HFFc6 (cell line): ENCODE results near the gene FUCA1. TPM values are rescaled to one million over a fixed set of nuclear protein-coding genes. Genes with fewer than 3 reads are reported as not detected.

Source experiments
- DNase-seq: peaks from one replicate; pipeline ENCODE4 v3.0.0-alpha.2; 2018
- H3K27ac Mint-ChIP-seq: 2 replicates; pipeline ENCODE4 v1.8.0; 2020; ENCODE audit warnings: mild to moderate bottlenecking, mixed read lengths
- H3K27me3 Mint-ChIP-seq: 2 replicates; pipeline ENCODE4 v1.8.0; 2021; ENCODE audit warnings: mild to moderate bottlenecking, moderate library complexity, mixed read lengths; ENCODE audit not compliant: insufficient read depth
- H3K36me3 Mint-ChIP-seq: 2 replicates; pipeline ENCODE4 v1.8.0; 2021; ENCODE audit warnings: low read depth, mixed read lengths
- H3K4me1 Mint-ChIP-seq: 2 replicates; pipeline ENCODE4 v1.8.0; 2020; ENCODE audit warnings: low read depth, mixed read lengths
- H3K4me3 Mint-ChIP-seq: 2 replicates; pipeline ENCODE4 v1.8.0; 2020; ENCODE audit warnings: mild to moderate bottlenecking, moderate library complexity, mixed read lengths
- H3K9me3 Mint-ChIP-seq: 2 replicates; pipeline ENCODE4 v1.8.0; 2020; ENCODE audit warnings: mild to moderate bottlenecking, mixed read lengths
- CTCF ChIP-seq: fragments of 200-600 bp; sonication (generic); IDR thresholded peaks from 2 replicates; pipeline ENCODE4 v1.5.0; 2021; ENCODE audit warnings: antibody characterized with exemption, mild to moderate bottlenecking
- total RNA-seq, 6 experiments: library from RNA; stranded (reverse); fragmentation: NEBNext Ultra II Directional; extraction: Animal tissue kit (Norgen Biotek cat#: 25700); gene quantifications; 2 replicates in 1 of 6; 3 replicates in 5 of 6; pipeline ENCODE4 v1.2.3, GENCODE V29; 2021

The FUCA1 gene
- total RNA-seq, 6 experiments from 2014 or later = 4.1 to 6.7 (median 5.8) TPM

DNA sequence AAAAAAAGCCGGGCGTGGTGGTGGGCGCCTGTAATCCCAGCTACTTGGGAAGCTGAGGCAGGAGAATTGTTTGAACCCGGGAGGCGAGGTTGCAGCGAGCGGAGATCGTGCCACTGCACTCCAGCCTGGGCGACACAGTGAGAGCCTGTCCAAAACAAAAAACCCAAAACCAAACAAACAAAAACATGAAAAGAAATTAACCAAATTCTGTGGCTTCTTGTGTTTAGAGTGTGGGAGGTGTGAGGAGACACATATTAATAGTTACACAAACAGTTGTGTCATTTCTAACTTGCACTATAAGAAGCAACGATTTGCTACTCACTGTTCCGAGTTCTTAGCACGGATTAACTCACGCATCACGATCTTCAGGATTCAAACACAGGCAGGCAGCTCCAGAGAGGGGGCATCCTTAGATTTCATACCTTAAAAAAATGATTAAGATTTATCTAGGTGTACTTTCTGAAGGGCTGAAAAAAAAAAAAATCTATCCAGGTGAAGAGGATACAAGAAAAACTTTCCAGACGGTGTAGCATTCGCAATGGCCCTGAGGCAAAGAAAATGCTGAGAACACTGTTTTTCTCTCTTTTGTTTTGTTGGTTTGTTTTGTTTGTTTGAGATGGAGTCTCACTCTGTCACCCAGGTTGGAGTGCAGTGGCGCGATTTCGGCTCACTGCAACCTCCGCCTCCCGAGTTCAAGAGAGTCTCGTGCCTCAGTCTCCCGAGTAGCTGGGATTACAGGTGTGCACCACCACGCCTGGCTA, 42.1 kb downstream of the FUCA1 start:
- H3K27me3 Mint-ChIP-seq = no peaks in the 10 kb centered on the region
- DNase-seq = no peak
- no peak for TF ChIP-seq CTCF
- peak overlapping the region; percentile 96 for H3K27ac Mint-ChIP-seq
- peaks cover 17% of the 10 kb centered on the region for H3K4me1 Mint-ChIP-seq
- H3K4me3 Mint-ChIP-seq = peak overlapping the region; percentile 100
- H3K9me3 Mint-ChIP-seq = no peaks in the 10 kb centered on the region
- no peaks in the 10 kb centered on the region; the same call in 1 of the 2 replicates for H3K36me3 Mint-ChIP-seq

- peak; percentile 80 for DNase-seq
- H3K36me3 Mint-ChIP-seq = no peaks in the 10 kb centered on the region; the same call in 1 of the 2 replicates
- peaks cover 17% of the 10 kb centered on the region for H3K4me1 Mint-ChIP-seq
- H3K27me3 Mint-ChIP-seq = no peaks in the 10 kb centered on the region
- H3K27ac Mint-ChIP-seq = peak within 1 kb of the TSS; percentile 96
- no peaks in the 10 kb centered on the region for H3K9me3 Mint-ChIP-seq
- no peak for TF ChIP-seq CTCF
- H3K4me3 Mint-ChIP-seq = peak within 1 kb of the TSS; percentile 100
These were observed 42.9 kb downstream of the FUCA1 start, which contains the start of gene HMGCL for GRCh38 chr1:23825076-23825761. HMGCL (minus strand) TSS chr1:23825429; CDS start chr1:23825415, 14 bp downstream.

DNA sequence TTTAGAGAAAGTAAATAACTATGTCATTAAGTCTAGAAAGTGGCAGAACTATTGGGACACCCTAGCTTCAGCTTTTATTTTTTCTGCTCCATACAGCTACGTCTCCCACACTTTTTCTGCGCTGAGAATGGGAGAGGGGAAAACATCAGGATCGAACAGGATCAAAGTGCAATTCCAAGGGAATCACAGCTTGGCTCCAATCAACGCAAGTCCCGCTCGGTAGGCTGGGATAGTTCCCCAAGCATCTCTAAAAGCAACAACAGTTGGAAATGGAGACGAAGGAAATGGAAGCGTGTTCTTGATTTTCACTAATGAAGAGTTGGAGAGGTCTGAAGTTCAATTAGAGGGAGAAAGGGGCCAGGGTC, 43.4 kb downstream of the FUCA1 start:
- no peaks in the 10 kb centered on the region for H3K27me3 Mint-ChIP-seq
- H3K27ac Mint-ChIP-seq = peak overlapping the region; percentile 96
- H3K4me3 Mint-ChIP-seq = peak overlapping the region; percentile 100
- no peak for DNase-seq
- no peak for TF ChIP-seq CTCF
- H3K36me3 Mint-ChIP-seq = no peaks in the 10 kb centered on the region; the same call in 1 of the 2 replicates
- peaks cover 17% of the 10 kb centered on the region for H3K4me1 Mint-ChIP-seq
- no peaks in the 10 kb centered on the region for H3K9me3 Mint-ChIP-seq

DNA sequence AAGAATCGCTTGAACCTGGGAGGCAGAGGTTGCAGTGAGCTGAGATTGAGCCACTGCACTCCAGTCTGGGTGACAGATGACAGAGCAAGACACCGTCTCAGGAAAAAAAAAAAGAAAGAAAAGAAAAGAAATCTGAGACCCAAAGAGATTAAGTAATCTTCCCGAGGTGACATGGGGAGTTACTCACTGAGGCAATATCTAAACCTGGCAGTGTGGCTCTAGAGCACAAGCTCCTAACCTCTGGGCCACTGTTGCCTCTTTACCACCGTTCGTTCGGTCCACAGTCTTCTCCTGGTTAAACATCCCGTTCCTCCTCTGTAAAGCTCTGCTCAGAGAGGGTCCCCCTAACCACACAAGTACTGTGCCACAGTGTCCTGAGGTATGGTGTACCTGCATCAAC, 44.3 kb downstream of the FUCA1 start:
- TF ChIP-seq CTCF = no peak
- no peaks in the 10 kb centered on the region; the same call in 1 of the 2 replicates for H3K36me3 Mint-ChIP-seq
- no peaks in the 10 kb centered on the region for H3K27me3 Mint-ChIP-seq
- no peak for DNase-seq
- no peak overlapping the region for H3K27ac Mint-ChIP-seq
- peaks cover 17% of the 10 kb centered on the region for H3K4me1 Mint-ChIP-seq
- no peaks in the 10 kb centered on the region for H3K9me3 Mint-ChIP-seq
- peak overlapping the region; percentile 100 for H3K4me3 Mint-ChIP-seq

DNA sequence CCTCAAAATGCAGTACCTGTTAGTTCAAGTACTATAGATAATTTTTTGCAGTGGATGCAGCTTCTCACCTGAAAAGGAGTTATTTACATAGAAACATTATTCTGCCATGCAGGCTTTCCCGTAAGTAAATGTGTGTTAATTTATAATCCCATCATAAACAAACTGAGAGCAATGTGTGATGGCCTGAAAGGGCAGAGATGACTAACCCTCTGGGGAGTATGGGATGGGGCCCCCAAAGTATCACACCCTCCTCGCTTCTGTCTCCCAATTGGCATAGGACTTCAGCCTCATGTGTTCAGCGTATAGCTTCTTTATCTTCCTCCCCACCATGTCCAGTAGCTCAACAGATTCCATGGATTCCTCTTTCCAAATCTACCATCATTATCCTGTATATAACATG, 50.5 kb downstream of the FUCA1 start:
- no peak for TF ChIP-seq CTCF
- Mint-ChIP-seq H3K27me3 (no peaks in the 10 kb centered on the region), H3K27ac (no peak overlapping the region), H3K4me3 (no peak overlapping the region), H3K4me1 (no peaks in the 10 kb centered on the region), H3K9me3 (no peaks in the 10 kb centered on the region), H3K36me3 (no peaks in the 10 kb centered on the region)
- no peak for DNase-seq
